HG02981 (cell line): ENCODE results near the gene RPUSD1.

ENCODE experiments used
- ATAC-seq: cut with Tn5 transposase; IDR thresholded peaks from one replicate; pipeline ENCODE4 v1.9.1; 2021; ENCODE audit warnings: mild to moderate bottlenecking, moderate library complexity; ENCODE audit not compliant: unreplicated experiment

Gene RPUSD1

DNA sequence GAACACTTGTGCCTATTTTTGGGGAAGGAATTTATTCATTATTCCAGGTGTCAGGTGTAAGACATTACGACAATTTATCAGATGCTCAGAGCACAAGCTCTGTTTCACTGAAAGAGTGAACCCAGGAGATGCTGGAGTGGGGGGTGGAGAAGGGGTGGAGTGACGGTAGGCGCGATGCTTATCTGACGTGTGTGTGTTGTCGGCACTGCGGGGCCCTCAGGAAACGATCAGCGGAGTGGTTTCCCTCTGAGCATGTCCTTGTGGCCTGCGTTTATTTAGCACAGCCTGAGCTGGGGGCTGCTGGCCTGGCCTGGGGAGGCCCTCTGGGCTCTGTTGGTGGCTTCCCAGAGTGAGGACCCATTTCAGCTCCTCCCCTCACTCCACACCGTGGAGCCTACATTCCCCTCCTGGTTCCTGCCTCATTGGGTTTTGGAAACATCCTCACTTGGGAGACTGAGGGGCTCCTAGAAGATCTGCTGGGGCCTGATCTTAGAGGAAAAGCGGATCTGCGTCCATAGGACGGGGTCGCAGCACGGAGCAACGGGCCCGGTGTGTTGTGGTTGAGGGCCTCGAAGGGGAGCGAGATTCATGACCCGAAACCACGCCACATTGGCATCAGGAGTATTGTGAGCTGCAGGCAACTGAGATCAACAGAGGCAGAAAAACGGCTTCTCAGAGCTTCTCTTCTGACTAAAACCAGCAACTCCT is 31.3 kb upstream of the RPUSD1 start:
- no peak for ATAC-seq

DNA sequence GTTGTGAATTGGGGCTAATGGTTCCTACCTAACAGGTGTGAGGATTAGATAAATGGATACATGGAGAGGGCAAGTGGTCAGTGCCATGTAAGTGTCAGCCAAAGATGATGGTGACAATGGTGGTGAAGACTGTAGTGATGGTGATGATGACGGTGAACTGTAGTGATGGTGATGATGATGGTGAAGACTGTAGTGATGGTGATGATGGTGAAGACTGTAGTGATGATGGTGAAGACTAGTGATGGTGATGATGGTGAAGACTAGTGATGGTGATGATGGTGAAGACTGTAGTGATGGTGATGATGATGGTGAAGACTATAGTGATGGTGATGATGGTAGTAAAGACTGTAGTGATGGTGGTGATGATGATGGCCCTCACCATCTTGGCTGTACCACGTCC is 30.4 kb upstream of the RPUSD1 start:
- no peak for ATAC-seq

GRCh38 chr16:818132-818531 is 30.0 kb upstream of the RPUSD1 start:
- no peak for ATAC-seq

DNA sequence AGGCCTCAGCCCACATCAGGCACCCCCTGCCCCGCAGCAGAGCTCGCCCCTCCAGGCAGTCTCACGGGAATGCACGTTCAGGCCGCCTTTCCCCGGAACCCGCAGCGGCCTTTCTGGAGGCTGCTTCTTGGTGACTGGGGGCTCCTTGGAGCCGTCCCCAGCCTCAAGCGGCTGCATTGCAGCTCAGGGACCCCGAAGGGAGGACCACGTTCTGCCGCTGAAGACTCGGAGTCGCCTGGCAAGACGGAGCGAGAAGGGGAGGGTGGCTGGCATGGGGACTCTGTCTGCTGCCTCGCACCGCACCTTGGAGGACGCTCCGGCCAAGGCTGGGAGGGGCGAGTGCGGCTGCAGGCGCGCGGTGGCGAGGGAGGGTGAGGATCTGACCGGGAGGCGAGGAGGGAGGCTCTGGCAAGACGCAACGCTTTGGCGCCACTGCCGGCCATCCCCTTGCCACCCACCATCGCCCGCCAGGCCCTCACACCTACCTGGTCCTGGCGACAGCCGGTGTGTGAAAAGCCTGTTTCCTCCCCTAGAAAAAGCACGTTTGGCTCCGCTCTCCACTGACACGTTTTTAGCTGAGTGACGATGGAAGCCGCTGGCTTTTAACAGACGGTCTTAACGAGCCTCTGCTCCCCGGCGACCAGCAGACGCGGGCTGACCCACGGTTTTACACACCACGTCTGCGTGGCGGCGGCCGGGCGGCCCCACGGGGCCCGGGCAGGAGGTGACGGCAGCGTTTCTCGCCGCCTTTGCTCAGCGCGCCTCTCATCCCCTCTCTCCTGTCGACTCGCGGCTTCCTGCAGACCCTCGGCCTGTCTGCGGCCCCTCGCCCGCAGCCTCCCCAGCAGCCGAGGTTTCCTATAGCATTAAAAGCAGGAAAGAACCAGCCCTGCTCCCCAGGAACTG is 29.1 kb upstream of the RPUSD1 start:
- ATAC-seq = no peak

DNA sequence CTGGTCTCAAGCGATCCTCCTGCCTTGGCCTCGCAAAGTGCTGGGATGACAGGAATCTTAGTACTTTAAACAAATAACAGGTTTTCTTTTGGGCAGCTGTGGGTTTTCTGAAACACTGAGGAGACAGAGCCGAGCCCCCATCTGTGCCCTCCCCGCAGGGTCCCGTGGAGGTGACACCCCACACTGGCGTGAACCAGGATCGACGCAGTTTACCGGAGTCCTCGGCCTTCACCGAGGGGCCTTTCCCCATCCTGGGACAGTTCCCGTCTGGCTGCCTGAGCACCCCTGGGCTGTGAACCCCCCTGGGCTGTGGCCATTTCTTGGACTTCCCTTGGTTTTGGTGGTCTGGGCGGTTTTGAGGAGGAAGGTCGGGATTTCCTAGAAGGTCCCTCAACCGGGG is 27.7 kb upstream of the RPUSD1 start:
- no peak for ATAC-seq

DNA sequence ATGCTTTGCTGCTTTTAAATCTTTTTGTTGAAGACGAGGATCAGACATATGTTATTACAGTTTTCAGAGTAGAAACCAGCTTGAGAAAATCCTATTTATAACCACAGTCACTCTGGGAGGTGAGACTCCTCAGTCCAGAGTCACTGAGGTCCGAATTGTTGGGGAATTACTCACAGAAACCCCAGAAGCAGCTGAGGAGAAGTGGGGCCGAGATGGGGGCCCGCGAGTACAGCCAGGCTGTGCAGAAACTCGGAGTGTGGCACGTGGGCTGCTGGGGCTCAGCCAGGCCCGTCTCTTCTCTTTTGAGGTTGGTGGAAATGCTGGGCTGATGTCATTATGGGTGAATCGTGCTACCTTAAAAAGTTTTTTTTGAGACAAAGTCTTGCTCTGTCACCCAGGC is 26.8 kb upstream of the RPUSD1 start:
- no peak for ATAC-seq

- no peak for ATAC-seq
Observed at GRCh38 chr16:813916-814412, 25.8 kb upstream of the RPUSD1 start.

GRCh38 chr16:813204-813915 is 25.2 kb upstream of the RPUSD1 start:
- ATAC-seq = no peak

- ATAC-seq = peak; percentile 6
Observed at GRCh38 chr16:808085-808386, 19.9 kb upstream of the RPUSD1 start.

DNA sequence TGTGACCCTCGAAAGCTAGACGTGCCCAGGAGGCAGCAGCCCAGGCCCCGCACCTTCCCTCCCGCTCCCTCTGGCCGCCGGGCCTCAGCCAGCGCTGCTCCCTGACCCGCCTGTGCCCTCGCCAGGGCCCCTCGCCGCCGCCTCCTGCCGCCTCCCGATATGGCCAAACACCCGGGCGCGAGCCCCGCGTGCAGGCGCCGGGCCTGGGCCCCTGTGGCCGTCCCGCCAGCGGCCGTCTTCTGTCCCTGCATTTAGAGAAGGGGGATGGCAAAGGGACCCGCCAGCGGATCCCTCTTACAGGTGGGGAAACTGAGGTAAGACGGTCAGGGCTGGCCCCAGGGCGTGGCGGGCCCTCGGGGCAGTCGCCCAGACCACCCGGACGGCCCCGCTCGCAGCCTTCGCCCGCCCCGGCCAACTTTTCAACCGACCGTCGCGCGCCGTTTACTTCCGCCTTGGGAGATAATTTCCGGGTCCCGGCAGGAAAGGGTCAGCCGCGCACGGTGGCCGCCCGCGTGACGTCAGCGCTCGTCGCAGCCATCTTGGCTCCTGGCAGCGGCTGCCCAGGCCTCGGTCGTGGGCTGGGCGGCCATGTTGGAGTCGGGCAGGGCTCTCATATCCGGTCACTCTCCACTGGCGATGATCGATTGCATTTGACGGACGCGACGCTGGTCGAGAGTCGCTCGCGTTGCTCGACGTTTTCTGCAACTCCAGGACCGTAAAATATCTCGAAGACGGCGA is 19.3 kb upstream of the RPUSD1 start:
- ATAC-seq = peak; percentile 84

GRCh38 chr16:805474-805873 is 17.3 kb upstream of the RPUSD1 start:
- no peak for ATAC-seq

GRCh38 chr16:804193-805048 is 16.2 kb upstream of the RPUSD1 start:
- ATAC-seq = no peak

DNA sequence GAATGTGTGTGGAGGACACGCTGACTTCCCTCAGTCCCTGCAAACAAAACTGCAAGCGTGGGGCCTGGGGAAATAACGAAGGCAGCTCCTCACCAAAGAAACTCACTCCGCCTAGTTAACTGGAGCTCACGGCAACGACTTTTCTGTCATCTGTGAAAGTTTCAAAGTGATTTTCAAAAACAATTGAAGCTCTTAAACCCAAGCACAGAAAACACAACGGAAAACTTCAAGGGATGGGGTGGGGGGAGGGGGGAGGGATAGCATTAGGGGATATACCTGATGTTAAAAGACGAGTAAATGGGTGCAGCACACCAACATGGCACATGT is 15.5 kb upstream of the RPUSD1 start:
- no peak for ATAC-seq

DNA sequence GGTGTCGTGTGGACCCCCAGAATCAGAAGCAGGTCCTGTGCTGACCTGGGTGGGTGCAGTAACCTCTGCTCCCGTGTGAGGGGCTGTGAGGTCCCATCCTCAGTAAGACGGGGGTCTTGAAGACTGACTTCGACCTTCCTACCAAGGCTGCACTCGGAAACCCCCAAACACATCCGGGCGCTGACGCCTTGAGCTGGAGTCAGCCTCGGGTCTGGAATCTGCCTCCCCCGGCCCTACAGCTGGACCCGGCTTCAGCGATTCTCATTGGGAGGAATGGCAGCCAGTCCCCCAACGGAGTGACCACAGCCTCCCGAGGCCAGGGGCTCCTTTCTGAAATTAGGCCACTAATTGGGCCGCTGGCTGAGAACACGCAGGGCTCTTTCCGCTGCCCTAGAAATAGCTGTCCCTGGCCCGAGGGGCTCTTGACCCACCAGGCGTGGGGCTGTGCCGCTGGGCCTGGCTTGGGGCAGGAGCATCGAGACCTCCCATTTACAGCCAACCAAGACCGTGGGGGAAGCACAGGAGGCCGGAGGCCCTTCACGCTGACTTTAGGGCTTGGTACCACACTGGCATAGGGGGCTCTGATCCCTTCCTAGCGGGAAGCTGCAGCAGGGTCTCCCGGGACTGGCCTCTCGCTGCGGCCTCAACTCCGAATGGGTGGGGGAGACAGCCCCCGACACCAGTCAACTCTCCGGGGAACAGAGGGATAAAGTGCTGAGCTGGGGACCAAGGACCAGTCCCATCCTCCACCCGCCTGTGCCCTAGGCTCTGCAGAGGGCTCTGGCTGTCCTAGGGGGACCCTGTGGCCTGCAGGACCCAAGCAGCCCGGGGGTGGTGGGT is 15.0 kb upstream of the RPUSD1 start:
- no peak for ATAC-seq

DNA sequence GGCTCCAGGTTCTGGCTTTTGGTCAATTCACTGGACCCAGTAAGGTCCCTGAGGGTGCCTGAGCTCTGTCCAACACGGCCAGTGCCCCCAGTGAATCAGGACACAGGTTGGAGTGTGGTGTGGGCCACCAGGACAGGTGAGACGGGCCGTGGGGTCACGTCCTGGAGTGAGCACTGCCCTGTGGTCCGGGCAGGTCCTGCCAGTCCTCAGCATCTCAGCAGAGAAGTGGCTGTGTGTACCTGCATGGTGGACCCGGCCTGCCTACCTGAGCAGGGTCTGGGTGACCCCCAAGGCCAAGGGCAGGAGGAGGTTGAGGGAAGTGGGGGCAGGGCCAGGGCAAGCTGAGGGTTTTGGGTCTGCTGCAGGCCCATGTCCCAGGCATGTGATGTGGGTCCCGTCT is 14.3 kb upstream of the RPUSD1 start:
- ATAC-seq = no peak

- ATAC-seq = no peak
Observed at GRCh38 chr16:801584-802363, 13.6 kb upstream of the RPUSD1 start.

GRCh38 chr16:800834-801511 is 12.8 kb upstream of the RPUSD1 start:
- ATAC-seq = no peak
